Measurements from ENCODE around the gene HNRNPAB. TPM values are rescaled to one million over a fixed set of nuclear protein-coding genes. Genes with fewer than 3 reads are reported as not detected.

HNRNPAB gene
- total RNA-seq, 1 donor from 2014 or later = 199 TPM

- Mint-ChIP-seq H3K4me3 (ENCODE audit: unreplicated experiment) (no peak overlapping the region), H3K27ac (ENCODE audit: unreplicated experiment) (no peak overlapping the region), H3K27me3 (ENCODE audit: low read depth, unreplicated experiment) (no peaks in the 10 kb centered on the region), H3K4me1 (ENCODE audit: low read depth, unreplicated experiment) (peaks cover 14% of the 10 kb centered on the region), H3K9me3 (ENCODE audit: unreplicated experiment) (peaks cover 2% of the 10 kb centered on the region), H3K36me3 (ENCODE audit: low read depth, unreplicated experiment) (peaks cover 41% of the 10 kb centered on the region)
- DNase-seq (ENCODE audit: low read depth) (no peak), FAIRE-seq (no peak)
- Histone ChIP-seq H3K27ac (ENCODE audit: low read depth, low read length) (no peak overlapping the region), H3K4me1 (ENCODE audit: insufficient read depth, low read length) (peaks cover 15% of the 10 kb centered on the region), H3K9me3 (ENCODE audit: insufficient read depth, low read depth, low read length) (no peaks in the 10 kb centered on the region), H2AFZ (ENCODE audit: low read depth, low read length) (no peak overlapping the region), H3K27me3 (ENCODE audit: insufficient read depth, low read length) (no peaks in the 10 kb centered on the region), H4K20me1 (ENCODE audit: insufficient read depth, low read length) (peaks cover 98% of the 10 kb centered on the region), H3K9ac (ENCODE audit: low read length) (peak overlapping the region; percentile 2), H3K79me2 (ENCODE audit: insufficient read depth, low read length) (peaks cover 76% of the 10 kb centered on the region), H3K4me2 (ENCODE audit: low read length) (no peak overlapping the region), H3K36me3 (ENCODE audit: insufficient read depth, low read length) (peaks cover 91% of the 10 kb centered on the region), H3K4me3 (ENCODE audit: insufficient read depth, low read depth, low read length) (no peak overlapping the region)
- TF ChIP-seq CTCF (IDR thresholded peaks at IDR 0.05; ENCODE audit: insufficient read depth, low read depth, low read length) = no peak
- TF ChIP-seq EZH2 (IDR thresholded peaks at IDR 0.05; ENCODE audit: insufficient read depth, low read length) = no peak
These were observed 7.0 kb downstream of the HNRNPAB start for GRCh38 chr5:178211095-178212048.

GRCh38 chr5:178212241-178213002 lies 8.1 kb downstream of the HNRNPAB start:
- no peak for FAIRE-seq
- H4K20me1 ChIP-seq (ENCODE audit: insufficient read depth, low read length) = peaks cover 91% of the 10 kb centered on the region

More at GRCh38 chr5:178212241-178213002, 8.1 kb downstream of the HNRNPAB start:
- Histone ChIP-seq H3K9me3 (ENCODE audit: insufficient read depth, low read depth, low read length) (no peaks in the 10 kb centered on the region), H3K79me2 (ENCODE audit: insufficient read depth, low read length) (peaks cover 66% of the 10 kb centered on the region), H3K36me3 (ENCODE audit: insufficient read depth, low read length) (peaks cover 82% of the 10 kb centered on the region), H2AFZ (ENCODE audit: low read depth, low read length) (no peak overlapping the region), H3K9ac (ENCODE audit: low read length) (peak overlapping the region; percentile 2), H3K27ac (ENCODE audit: low read depth, low read length) (no peak overlapping the region), H3K27me3 (ENCODE audit: insufficient read depth, low read length) (no peaks in the 10 kb centered on the region), H3K4me3 (ENCODE audit: insufficient read depth, low read depth, low read length) (no peak overlapping the region), H3K4me2 (ENCODE audit: low read length) (no peak overlapping the region), H3K4me1 (ENCODE audit: insufficient read depth, low read length) (peaks cover 6% of the 10 kb centered on the region)
- TF ChIP-seq CTCF (IDR thresholded peaks at IDR 0.05; ENCODE audit: insufficient read depth, low read depth, low read length) (no peak), EZH2 (IDR thresholded peaks at IDR 0.05; ENCODE audit: insufficient read depth, low read length) (no peak)
- Mint-ChIP-seq H3K27ac (ENCODE audit: unreplicated experiment) (no peak overlapping the region), H3K4me1 (ENCODE audit: low read depth, unreplicated experiment) (peaks cover 7% of the 10 kb centered on the region), H3K27me3 (ENCODE audit: low read depth, unreplicated experiment) (no peaks in the 10 kb centered on the region), H3K9me3 (ENCODE audit: unreplicated experiment) (peaks cover 2% of the 10 kb centered on the region), H3K4me3 (ENCODE audit: unreplicated experiment) (no peak overlapping the region), H3K36me3 (ENCODE audit: low read depth, unreplicated experiment) (peaks cover 40% of the 10 kb centered on the region)
- DNase-seq (ENCODE audit: low read depth) = no peak
